Measurements from ENCODE around the gene PRSS22.

The PRSS22 gene

GRCh38 chr16:2860826-2861567 lies 3.0 kb upstream of the PRSS22 start:
- ChIA-PET CTCF (interaction anchor here (2.8 kb wide), 1 partner anchor 21 kb away, joined by 16 read pairs; no protein-coding TSS in a partner anchor), POLR2A (no interaction called here)
- TF ChIP-seq CTCF (IDR thresholded peaks at IDR 0.05; ENCODE audit: insufficient read depth, low read length, missing control alignments), result no peak
- H3K4me3 ChIP-seq (ENCODE audit: low read depth, low read length), result no peak overlapping the region
- DNase-seq (ENCODE audit: low read depth, low spot score), result no peak

- ChIA-PET CTCF (interaction anchor here (2.8 kb wide), 1 partner anchor 20 kb away, joined by 16 read pairs; no protein-coding TSS in a partner anchor), POLR2A (no interaction called here)
- no peak overlapping the region for H3K4me3 ChIP-seq (ENCODE audit: low read depth, low read length)
- TF ChIP-seq CTCF (IDR thresholded peaks at IDR 0.05; ENCODE audit: insufficient read depth, low read length, missing control alignments), result no peak
- DNase-seq (ENCODE audit: low read depth, low spot score), result no peak
Measured at GRCh38 chr16:2859686-2860265, 1.8 kb upstream of the PRSS22 start.

- ChIA-PET POLR2A (no interaction called here), CTCF (interaction anchor here (1.0 to 1.4 kb wide), 2 partner anchors 10 to 19 kb away, joined by 3 to 6 read pairs; no protein-coding TSS in a partner anchor)
- DNase-seq (ENCODE audit: low read depth, low spot score), result no peak
- H3K4me3 ChIP-seq (ENCODE audit: low read depth, low read length), result no peak overlapping the region
- no peak for TF ChIP-seq CTCF (IDR thresholded peaks at IDR 0.05; ENCODE audit: insufficient read depth, low read length, missing control alignments)
Measured at GRCh38 chr16:2858245-2859025, 465 bp upstream of the PRSS22 start.

- TF ChIP-seq CTCF (IDR thresholded peaks at IDR 0.05; ENCODE audit: insufficient read depth, low read length, missing control alignments), result no peak
- no peak overlapping the region for H3K4me3 ChIP-seq (ENCODE audit: low read depth, low read length)
Measured at GRCh38 chr16:2856686-2857450, 1.1 kb downstream of the PRSS22 start.

GRCh38 chr16:2856061-2856670 lies 1.8 kb downstream of the PRSS22 start:
- no peak for TF ChIP-seq CTCF (IDR thresholded peaks at IDR 0.05; ENCODE audit: insufficient read depth, low read length, missing control alignments)
- POLR2A ChIA-PET, result no interaction called here
- no peak for DNase-seq (ENCODE audit: low read depth, low spot score)
- H3K4me3 ChIP-seq (ENCODE audit: low read depth, low read length), result no peak overlapping the region
- CTCF ChIA-PET, result interaction anchor here (0.7 to 1.3 kb wide), 3 partner anchors 11 to 17 kb away, joined by 4 to 8 read pairs (median 6); no protein-coding TSS in a partner anchor

More at GRCh38 chr16:2856686-2857450, 1.1 kb downstream of the PRSS22 start:
- no peak for DNase-seq (ENCODE audit: low read depth, low spot score)
- CTCF ChIA-PET, result interaction anchor here (0.7 to 1.3 kb wide), 3 partner anchors 11 to 18 kb away, joined by 4 to 8 read pairs (median 6); no protein-coding TSS in a partner anchor
- POLR2A ChIA-PET, result no interaction called here
